Measurements from ENCODE around the gene PITPNB. TPM values are rescaled to one million over a fixed set of nuclear protein-coding genes. Genes with fewer than 3 reads are reported as not detected.

Gene PITPNB
- total and polyA plus RNA-seq, 11 donors = 13.6 to 84.7 (median 46.7) TPM

GRCh38 chr22:27961680-27962079 lies 42.6 kb upstream of the PITPNB start:
- DNase-seq (no peak), ATAC-seq (no peak)
- 77 to 87% (median 82%) methylated on average over 1 of the region's 1 CpG for WGBS, 4 donors
- intact Hi-C loops (cut with DNase I) = no loop called here
- TF ChIP-seq CTCF (IDR thresholded peaks at IDR 0.05) = no peak
- no peak for TF ChIP-seq POLR2A (IDR thresholded peaks at IDR 0.05)
- peaks cover 0 to 27% (median 16%) of the 10 kb centered on the region in 12 donors for H3K4me1 ChIP-seq
- H3K36me3 ChIP-seq = no peaks in the 10 kb centered on the region
- no peaks in the 10 kb centered on the region for H3K9me3 ChIP-seq
- no peak overlapping the region for H3K4me3 ChIP-seq
- no peaks in the 10 kb centered on the region for H3K27me3 ChIP-seq
- H3K27ac ChIP-seq = peak overlapping the region in 2 of 12 donors; percentile 27 to 37

GRCh38 chr22:27961182-27961581 lies 42.1 kb upstream of the PITPNB start:
- 64 to 81% (median 71%) methylated on average over 4 of the region's 4 CpGs for WGBS, 4 donors
- intact Hi-C loops (cut with DNase I) = no loop called here
- TF ChIP-seq CTCF (IDR thresholded peaks at IDR 0.05) (no peak), POLR2A (IDR thresholded peaks at IDR 0.05) (no peak)
- Histone ChIP-seq H3K27ac (no peak overlapping the region), H3K9me3 (no peaks in the 10 kb centered on the region), H3K4me3 (no peak overlapping the region), H3K27me3 (no peaks in the 10 kb centered on the region), H3K4me1 (peaks cover 0 to 27% (median 16%) of the 10 kb centered on the region in 12 donors), H3K36me3 (no peaks in the 10 kb centered on the region)
- DNase-seq = no peak
- no peak for ATAC-seq

GRCh38 chr22:27959335-27960090 lies 40.5 kb upstream of the PITPNB start:
- ATAC-seq = peak; percentile 50 to 69 (median 58)
- Histone ChIP-seq H3K4me1 (peaks cover 0 to 27% (median 16%) of the 10 kb centered on the region in 12 donors), H3K27me3 (no peaks in the 10 kb centered on the region), H3K27ac (peak overlapping the region in 8 of 12 donors; percentile 7 to 66 (median 30)), H3K9me3 (no peaks in the 10 kb centered on the region), H3K4me3 (no peak overlapping the region), H3K36me3 (no peaks in the 10 kb centered on the region)
- WGBS, 4 donors = 30 to 42% (median 34%) methylated on average over 8 of the region's 8 CpGs
- intact Hi-C loops (cut with DNase I) = loop anchor here in 1 of 10 donors (5.0 kb wide), 1 partner anchor 52 kb away; no protein-coding TSS in a partner anchor
- no peak for TF ChIP-seq CTCF (IDR thresholded peaks at IDR 0.05)
- TF ChIP-seq POLR2A (IDR thresholded peaks at IDR 0.05) = no peak
- DNase-seq = no peak

DNA sequence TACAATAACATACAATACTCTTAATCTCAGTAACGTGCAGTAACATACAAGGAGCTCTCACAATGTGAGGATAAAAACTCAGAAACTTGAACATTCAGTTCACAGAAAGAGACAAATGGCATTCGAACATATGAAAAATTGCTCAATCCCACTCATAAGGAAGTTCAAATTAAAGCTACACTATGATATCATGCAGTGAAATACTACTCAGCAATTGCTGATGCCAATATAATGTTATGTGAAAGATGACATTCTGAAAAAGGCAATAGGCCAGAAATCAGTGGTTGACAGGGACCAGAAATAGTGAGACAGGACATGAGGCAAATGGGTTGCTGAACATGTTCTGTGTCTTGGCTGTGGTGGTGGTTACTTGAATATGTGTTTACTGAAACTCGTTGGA lies 33.7 kb upstream of the PITPNB start:
- no peak for ATAC-seq
- H3K4me1 ChIP-seq = peaks cover 0 to 14% (median 0%) of the 10 kb centered on the region in 12 donors

More for the DNA sequence above, 33.7 kb upstream of the PITPNB start:
- intact Hi-C loops (cut with DNase I) = loop anchor here in 1 of 10 donors (5.0 kb wide), 1 partner anchor 45 kb away; no protein-coding TSS in a partner anchor
- no peak for DNase-seq
- Histone ChIP-seq H3K9me3 (no peaks in the 10 kb centered on the region), H3K36me3 (no peaks in the 10 kb centered on the region), H3K4me3 (no peak overlapping the region), H3K27ac (no peak overlapping the region), H3K27me3 (no peaks in the 10 kb centered on the region)
- WGBS, 4 donors = 79 to 87% (median 81%) methylated on average over 3 of the region's 3 CpGs
- TF ChIP-seq CTCF (IDR thresholded peaks at IDR 0.05) (no peak), POLR2A (IDR thresholded peaks at IDR 0.05) (no peak)
